CD14-positive monocyte (primary cell): ENCODE data around the gene TAS2R20. TPM values are rescaled to one million over a fixed set of nuclear protein-coding genes. Genes with fewer than 3 reads are reported as not detected.
"Not testable (repeated sequence)": the region's sequence is repeated elsewhere in the genome, so short reads cannot be mapped to it uniquely, and the experiment has no call there.

Experiments used
- DNase-seq, 3 donors: peaks; one replicate each; pipeline ENCODE4 v3.0.0-alpha.2; 2011 to 2022
- H2AFZ ChIP-seq: 2 replicates; pipeline ENCODE4 v1.6.0; 2012; ENCODE audit warnings: mild to moderate bottlenecking, low read depth, low read length, inconsistent platforms; ENCODE audit not compliant: insufficient read depth, poor library complexity, severe bottlenecking
- H3K27ac ChIP-seq, 2 donors: 1 replicate in 1 of 2; 2 replicates in 1 of 2; pipeline ENCODE4 v1.5.1; 2012 to 2013; ENCODE audit warnings: low read length in 2 of 2, control low read depth in 1 of 2, inconsistent platforms in 1 of 2, low read depth in 1 of 2, mild to moderate bottlenecking in 1 of 2
- H3K27me3 ChIP-seq, 2 donors: one replicate each; pipeline versions ENCODE4 v1.6.0 to v1.6.1; 2011 to 2013; ENCODE audit warnings: low read length in 2 of 2; ENCODE audit not compliant: control insufficient read depth in 2 of 2, insufficient read depth in 2 of 2
- H3K36me3 ChIP-seq, 2 donors: replicated peaks in 1 of 2; 1 replicate in 1 of 2; 2 replicates in 1 of 2; pipeline versions ENCODE4 v1.5.1 to v1.6.1; 2012 to 2013; ENCODE audit warnings: low read length in 2 of 2, control low read depth in 1 of 2, inconsistent platforms in 1 of 2, mild to moderate bottlenecking in 1 of 2; ENCODE audit not compliant: insufficient read depth in 2 of 2, control insufficient read depth in 1 of 2
- H3K4me1 ChIP-seq, 2 donors: 1 replicate in 1 of 2; 2 replicates in 1 of 2; pipeline versions ENCODE4 v1.5.1 to v1.6.1; 2012 to 2013; ENCODE audit warnings: low read length in 2 of 2, control low read depth in 1 of 2, inconsistent platforms in 1 of 2, mild to moderate bottlenecking in 1 of 2, moderate library complexity in 1 of 2; ENCODE audit not compliant: insufficient read depth in 2 of 2, control insufficient read depth in 1 of 2
- H3K4me2 ChIP-seq: replicated peaks from 2 replicates; pipeline ENCODE3; 2012; ENCODE audit warnings: low read length, moderate library complexity, mild to moderate bottlenecking; ENCODE audit not compliant: poor library complexity, severe bottlenecking; ENCODE audit errors: extremely low read depth
- H3K4me3 ChIP-seq, 3 experiments: fragments of 200-600 bp in 1 of 3; sonication (generic) in 1 of 3; replicated peaks in 1 of 3; 1 replicate in 2 of 3; 2 replicates in 1 of 3; pipeline ENCODE4 v1.5.1; 2011 to 2013; ENCODE audit warnings: low read length in 3 of 3, mild to moderate bottlenecking in 3 of 3, control low read depth in 2 of 3, low read depth in 2 of 3, inconsistent platforms in 1 of 3, moderate library complexity in 1 of 3
- H3K79me2 ChIP-seq: 2 replicates; pipeline ENCODE4 v1.6.0; 2012; ENCODE audit warnings: mild to moderate bottlenecking, control low read depth, inconsistent platforms, low read length, moderate library complexity; ENCODE audit not compliant: insufficient read depth
- H3K9ac ChIP-seq: 2 replicates; pipeline ENCODE4 v1.6.0; 2017; ENCODE audit warnings: low read length, mild to moderate bottlenecking; ENCODE audit not compliant: insufficient read depth, poor library complexity, severe bottlenecking
- H3K9me3 ChIP-seq, 2 donors: replicated peaks in 1 of 2; 1 replicate in 1 of 2; 2 replicates in 1 of 2; pipeline versions ENCODE4 v1.5.1 to v1.6.1; 2012 to 2013; ENCODE audit warnings: low read length in 2 of 2, control low read depth in 1 of 2; ENCODE audit not compliant: control insufficient read depth in 1 of 2, insufficient read depth in 1 of 2
- H4K20me1 ChIP-seq: 2 replicates; pipeline ENCODE4 v1.6.0; 2012; ENCODE audit warnings: mild to moderate bottlenecking, low read length, control low read depth, moderate library complexity; ENCODE audit not compliant: insufficient read depth
- H3K27ac Mint-ChIP-seq, 7 donors: one replicate each; pipeline ENCODE4 v1.8.0; 2020; ENCODE audit warnings: mild to moderate bottlenecking in 7 of 7, mixed read lengths in 7 of 7, moderate library complexity in 6 of 7, inconsistent platforms in 2 of 7
- H3K27me3 Mint-ChIP-seq, 3 donors: one replicate each; pipeline ENCODE4 v1.8.0; 2021 to 2022; ENCODE audit warnings: low read depth in 3 of 3, mild to moderate bottlenecking in 3 of 3, mixed read lengths in 3 of 3, moderate library complexity in 3 of 3, inconsistent platforms in 1 of 3
- H3K36me3 Mint-ChIP-seq, 2 donors: one replicate each; pipeline ENCODE4 v1.8.0; 2020; ENCODE audit warnings: mixed read lengths in 2 of 2, inconsistent platforms in 1 of 2, mild to moderate bottlenecking in 1 of 2
- H3K4me1 Mint-ChIP-seq: one replicate; pipeline ENCODE4 v1.8.0; 2020; ENCODE audit warnings: mild to moderate bottlenecking, mixed read lengths
- H3K4me3 Mint-ChIP-seq, 2 donors: one replicate each; pipeline ENCODE4 v1.8.0; 2020; ENCODE audit warnings: mild to moderate bottlenecking in 2 of 2, mixed read lengths in 2 of 2, moderate library complexity in 1 of 2
- H3K9me3 Mint-ChIP-seq, 7 donors: one replicate each; pipeline ENCODE4 v1.8.0; 2020 to 2022; ENCODE audit warnings: mixed read lengths in 7 of 7, mild to moderate bottlenecking in 6 of 7, moderate library complexity in 6 of 7, inconsistent platforms in 2 of 7
- WGBS: methylation state at CpG from one replicate; pipeline ENCODE4 v1.1.5; 2013; ENCODE audit warnings: missing lambda C conversion rate; ENCODE audit not compliant: insufficient coverage; 5-methylcytosine and 5-hydroxymethylcytosine counted together
- intact Hi-C, 2 donors: fragments of 100-400 bp; cut with micrococcal nuclease; formaldehyde crosslinking; loops; one replicate each; pipeline versions ENCODE4 v1.15.0 to v1.15.1; 2023
- polyA plus RNA-seq, 3 donors: library from polyadenylated mRNA; depleted of rRNA in 1 of 3; unstranded in 2 of 3; stranded (reverse) in 1 of 3; fragments of 300-500 nt in 2 of 3; fragments of >200 nt in 1 of 3; fragmentation: Illumina TruSeq in 2 of 3; gene quantifications; 1 replicate in 2 of 3; 2 replicates in 1 of 3; pipeline ENCODE4 v1.2.3, GENCODE V29; 2012 to 2021
- TF ChIP-seq, protein P1 (sequence below): fragments of 200-600 bp; IDR thresholded peaks from one replicate; pipeline ENCODE4 v1.8.0; 2022; ENCODE audit warnings: antibody characterized with exemption, mild to moderate bottlenecking

TAS2R20 gene
- polyA plus RNA-seq, 3 donors = 0.71 TPM; not detected in 2

DNA sequence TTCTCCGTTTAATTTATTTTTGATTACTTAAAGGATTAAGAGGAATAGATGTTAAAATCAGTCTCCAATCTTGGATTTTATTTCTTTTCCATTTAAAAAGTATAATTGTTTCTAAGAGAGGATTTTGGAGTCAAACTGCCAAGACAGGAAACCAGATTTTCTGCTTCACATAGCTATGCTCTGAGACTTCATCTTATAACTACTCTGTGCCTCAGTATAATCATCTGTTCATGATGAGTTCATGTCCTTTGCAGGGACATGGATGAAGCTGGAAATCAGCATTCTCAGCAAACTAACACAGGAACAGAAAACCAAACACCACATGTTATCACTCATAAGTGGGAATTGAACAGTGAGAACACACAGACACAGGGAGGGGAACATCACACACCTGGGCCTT is 42.1 kb upstream of the TAS2R20 start:
- H3K79me2 ChIP-seq = no peaks in the 10 kb centered on the region
- intact Hi-C loops = no loop called here
- H2AFZ ChIP-seq = no peak overlapping the region
- H3K4me1 ChIP-seq = no peaks in the 10 kb centered on the region
- no peak overlapping the region for H3K4me2 ChIP-seq
- H4K20me1 ChIP-seq = no peaks in the 10 kb centered on the region
- peaks cover 0 to 1% (median 0%) of the 10 kb centered on the region in 3 donors for H3K27me3 Mint-ChIP-seq
- no peak overlapping the region for H3K4me3 Mint-ChIP-seq
- no peak overlapping the region for H3K4me3 ChIP-seq
- no peak overlapping the region for H3K9ac ChIP-seq
- H3K36me3 ChIP-seq = peaks cover 5 to 12% of the 10 kb centered on the region in 2 donors
- H3K27ac ChIP-seq = no peak overlapping the region
- H3K27me3 ChIP-seq = no peaks in the 10 kb centered on the region
- DNase-seq = no peak
- H3K9me3 ChIP-seq = no peaks in the 10 kb centered on the region
- no peak overlapping the region for H3K27ac Mint-ChIP-seq
- TF ChIP-seq, protein P1, sequence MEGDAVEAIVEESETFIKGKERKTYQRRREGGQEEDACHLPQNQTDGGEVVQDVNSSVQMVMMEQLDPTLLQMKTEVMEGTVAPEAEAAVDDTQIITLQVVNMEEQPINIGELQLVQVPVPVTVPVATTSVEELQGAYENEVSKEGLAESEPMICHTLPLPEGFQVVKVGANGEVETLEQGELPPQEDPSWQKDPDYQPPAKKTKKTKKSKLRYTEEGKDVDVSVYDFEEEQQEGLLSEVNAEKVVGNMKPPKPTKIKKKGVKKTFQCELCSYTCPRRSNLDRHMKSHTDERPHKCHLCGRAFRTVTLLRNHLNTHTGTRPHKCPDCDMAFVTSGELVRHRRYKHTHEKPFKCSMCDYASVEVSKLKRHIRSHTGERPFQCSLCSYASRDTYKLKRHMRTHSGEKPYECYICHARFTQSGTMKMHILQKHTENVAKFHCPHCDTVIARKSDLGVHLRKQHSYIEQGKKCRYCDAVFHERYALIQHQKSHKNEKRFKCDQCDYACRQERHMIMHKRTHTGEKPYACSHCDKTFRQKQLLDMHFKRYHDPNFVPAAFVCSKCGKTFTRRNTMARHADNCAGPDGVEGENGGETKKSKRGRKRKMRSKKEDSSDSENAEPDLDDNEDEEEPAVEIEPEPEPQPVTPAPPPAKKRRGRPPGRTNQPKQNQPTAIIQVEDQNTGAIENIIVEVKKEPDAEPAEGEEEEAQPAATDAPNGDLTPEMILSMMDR = no peak
- whole genome bisulfite sequencing = no CpG with 5 or more reads among the region's 1 CpG
- H3K36me3 Mint-ChIP-seq = peaks cover 29 to 52% of the 10 kb centered on the region in 2 donors
- peaks cover 4 to 11% (median 10%) of the 10 kb centered on the region in 7 donors for H3K9me3 Mint-ChIP-seq
- no peaks in the 10 kb centered on the region for H3K4me1 Mint-ChIP-seq

- no peaks in the 10 kb centered on the region for H4K20me1 ChIP-seq
- Mint-ChIP-seq H3K9me3 (peaks cover 4 to 11% (median 8%) of the 10 kb centered on the region in 7 donors), H3K4me1 (no peaks in the 10 kb centered on the region), H3K27ac (no peak overlapping the region), H3K4me3 (no peak overlapping the region), H3K36me3 (peaks cover 20 to 48% of the 10 kb centered on the region in 2 donors), H3K27me3 (peaks cover 0 to 1% (median 0%) of the 10 kb centered on the region in 3 donors)
- no peak overlapping the region for H3K4me2 ChIP-seq
- no peaks in the 10 kb centered on the region for H3K27me3 ChIP-seq
- WGBS = no CpG with 5 or more reads among the region's 3 CpGs
- TF ChIP-seq, protein P1 = no peak
- no peak overlapping the region for H3K27ac ChIP-seq
- no peak overlapping the region for H2AFZ ChIP-seq
- no peaks in the 10 kb centered on the region for H3K79me2 ChIP-seq
- H3K4me1 ChIP-seq = no peaks in the 10 kb centered on the region
- H3K9ac ChIP-seq = no peak overlapping the region
- no peak for DNase-seq
- intact Hi-C loops = no loop called here
- peaks cover 5 to 11% of the 10 kb centered on the region in 2 donors for H3K36me3 ChIP-seq
- no peak overlapping the region for H3K4me3 ChIP-seq
- H3K9me3 ChIP-seq = no peaks in the 10 kb centered on the region
These were observed 41.1 kb upstream of the TAS2R20 start for GRCh38 chr12:11039171-11039570.

- H3K9me3 ChIP-seq, DNase-seq, H2AFZ ChIP-seq, H3K4me3 Mint-ChIP-seq, H4K20me1 ChIP-seq, H3K4me1 Mint-ChIP-seq, H3K4me3 ChIP-seq, intact Hi-C loops, H3K4me2 ChIP-seq, H3K27me3 ChIP-seq, H3K4me1 ChIP-seq, H3K27me3 Mint-ChIP-seq, H3K27ac ChIP-seq, H3K9ac ChIP-seq, H3K27ac Mint-ChIP-seq, H3K79me2 ChIP-seq, H3K9me3 Mint-ChIP-seq, H3K36me3 ChIP-seq: not testable (repeated sequence)
- no CpG with 5 or more reads among the region's 3 CpGs for WGBS
- peaks cover 17 to 38% of the 10 kb centered on the region in 2 donors for H3K36me3 Mint-ChIP-seq
These were observed 35.9 kb upstream of the TAS2R20 start for GRCh38 chr12:11033959-11034358.
